Cortex of kidney (tissue), 1 donor: ENCODE measurements around the gene PANK4.

Source experiments
- DNase-seq: peaks from one replicate; lab custom pipeline; 2025; lab: John Stamatoyannopoulos, UW

The PANK4 gene

DNA sequence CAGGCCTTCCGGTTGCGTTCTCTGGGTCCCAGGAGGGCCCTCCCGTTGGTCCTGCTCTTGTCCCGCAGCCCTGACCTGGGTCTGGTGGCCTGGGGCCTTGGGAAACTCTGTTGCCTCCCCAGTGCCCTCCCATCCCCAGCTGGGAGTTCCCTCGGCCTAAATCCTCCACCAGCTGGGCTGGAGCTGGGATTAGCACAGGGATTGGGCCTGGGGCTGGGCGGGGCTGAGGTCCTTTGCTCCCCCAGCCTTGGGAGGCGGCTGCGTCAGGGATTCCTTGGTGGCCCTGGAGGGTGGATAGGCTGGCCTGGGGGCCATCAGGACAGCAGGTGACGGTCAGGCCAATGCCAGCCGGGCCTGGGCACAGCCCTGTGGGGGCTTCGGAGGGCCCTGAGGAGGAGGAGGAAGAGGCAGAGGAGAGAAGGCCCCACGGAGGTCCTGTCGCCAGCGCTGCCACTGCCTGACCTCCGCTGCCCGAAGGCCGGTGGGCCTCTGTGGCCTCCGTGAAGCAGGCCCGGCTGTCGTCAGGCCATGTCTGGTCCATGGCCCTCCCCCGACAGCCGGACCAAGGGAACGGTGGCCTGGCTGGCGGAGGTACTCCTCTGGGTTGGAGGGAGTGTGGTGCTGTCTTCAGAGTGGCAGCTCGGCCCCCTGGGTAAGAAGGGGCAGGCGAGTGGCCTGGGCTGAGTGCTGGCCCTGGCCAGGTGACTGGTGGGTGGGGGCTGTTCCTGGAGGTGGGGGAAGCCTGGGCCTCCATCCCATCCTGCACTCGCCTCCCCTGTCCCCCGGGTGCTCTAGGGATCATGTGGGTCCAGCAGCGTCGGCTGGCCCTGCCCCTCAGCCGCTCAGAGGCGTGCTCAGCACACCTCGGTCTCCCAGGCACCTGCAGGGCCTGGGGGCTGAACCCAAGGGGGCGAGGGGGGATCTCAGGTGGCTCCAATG lies 50.1 kb downstream of the PANK4 start, which contains the start of gene PLCH2:
Gene PLCH2, plus strand, starts transcription at position 229 of the 939 bp plus-strand sequence. Its CDS starts 300 bp downstream, at position 529.
- DNase-seq: no peak

GRCh38 chr1:2475571-2475970 lies 50.8 kb downstream of the PANK4 start:
- no peak for DNase-seq

- DNase-seq: no peak
These were observed 51.4 kb downstream of the PANK4 start for GRCh38 chr1:2474933-2475371.

- no peak for DNase-seq
These were observed 52.1 kb downstream of the PANK4 start for GRCh38 chr1:2474104-2474844.

DNA sequence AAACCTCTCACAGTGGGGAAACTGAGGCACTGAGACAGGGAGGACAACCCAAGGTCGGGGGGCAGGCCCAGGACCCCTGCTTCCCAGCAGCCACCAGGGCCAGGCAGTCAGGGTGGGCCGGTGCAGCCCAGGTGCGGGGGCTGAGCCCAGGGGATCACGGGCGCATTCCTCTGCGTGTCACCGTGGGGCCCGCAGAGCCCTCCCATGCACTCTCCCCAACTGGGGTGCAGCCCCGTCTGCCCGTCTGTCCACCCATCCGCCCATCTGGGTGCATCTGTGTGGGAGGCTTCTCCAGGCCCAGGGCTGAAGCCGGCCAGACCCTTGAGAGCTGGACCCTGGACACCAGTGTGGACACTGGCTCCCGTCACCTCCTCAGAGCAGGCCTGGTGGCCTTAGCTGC lies 53.2 kb downstream of the PANK4 start:
- no peak for DNase-seq

- no peak for DNase-seq
These were observed 53.7 kb downstream of the PANK4 start for GRCh38 chr1:2472561-2473177.

- no peak for DNase-seq
These were observed 54.3 kb downstream of the PANK4 start for GRCh38 chr1:2472109-2472508.

DNA sequence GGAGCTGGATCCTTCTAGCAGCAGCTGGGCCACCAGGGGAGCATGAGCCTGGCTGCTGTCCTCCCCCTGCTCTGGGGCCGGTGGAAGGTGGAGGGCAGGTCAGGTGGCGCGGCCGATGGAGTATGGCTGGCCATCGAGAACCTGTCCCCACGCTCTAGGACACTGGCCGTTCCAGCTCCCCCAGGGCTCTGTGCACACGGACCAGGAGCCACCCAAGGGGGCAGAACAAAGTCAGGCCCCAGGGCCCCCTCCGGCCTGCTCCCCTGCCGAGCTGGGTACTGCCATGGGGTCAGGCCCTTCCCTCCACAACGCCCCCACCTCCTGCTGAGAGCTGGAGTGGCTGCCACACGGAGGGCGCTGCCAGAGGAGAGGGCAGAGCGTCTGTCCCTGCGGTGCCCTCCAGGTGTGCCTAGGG lies 54.8 kb downstream of the PANK4 start:
- DNase-seq: no peak

DNA sequence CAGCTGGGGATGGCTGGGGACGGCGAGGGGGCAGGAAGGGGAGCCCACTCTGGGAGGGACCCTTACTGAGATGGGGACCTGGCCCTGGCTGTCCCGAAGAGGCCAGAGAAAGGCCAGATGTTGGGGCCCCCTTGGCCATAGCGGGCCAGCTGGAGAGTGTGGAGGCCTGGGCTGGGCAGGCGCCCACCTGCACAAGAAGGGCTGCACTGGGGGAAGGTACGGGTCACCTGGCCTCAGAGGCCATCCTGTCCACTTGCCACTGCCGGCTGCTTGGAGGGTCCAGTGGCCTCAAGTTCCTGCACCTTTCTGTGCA lies 55.3 kb downstream of the PANK4 start:
- DNase-seq: no peak

- no peak for DNase-seq
These were observed 55.9 kb downstream of the PANK4 start for GRCh38 chr1:2470290-2471158.

DNA sequence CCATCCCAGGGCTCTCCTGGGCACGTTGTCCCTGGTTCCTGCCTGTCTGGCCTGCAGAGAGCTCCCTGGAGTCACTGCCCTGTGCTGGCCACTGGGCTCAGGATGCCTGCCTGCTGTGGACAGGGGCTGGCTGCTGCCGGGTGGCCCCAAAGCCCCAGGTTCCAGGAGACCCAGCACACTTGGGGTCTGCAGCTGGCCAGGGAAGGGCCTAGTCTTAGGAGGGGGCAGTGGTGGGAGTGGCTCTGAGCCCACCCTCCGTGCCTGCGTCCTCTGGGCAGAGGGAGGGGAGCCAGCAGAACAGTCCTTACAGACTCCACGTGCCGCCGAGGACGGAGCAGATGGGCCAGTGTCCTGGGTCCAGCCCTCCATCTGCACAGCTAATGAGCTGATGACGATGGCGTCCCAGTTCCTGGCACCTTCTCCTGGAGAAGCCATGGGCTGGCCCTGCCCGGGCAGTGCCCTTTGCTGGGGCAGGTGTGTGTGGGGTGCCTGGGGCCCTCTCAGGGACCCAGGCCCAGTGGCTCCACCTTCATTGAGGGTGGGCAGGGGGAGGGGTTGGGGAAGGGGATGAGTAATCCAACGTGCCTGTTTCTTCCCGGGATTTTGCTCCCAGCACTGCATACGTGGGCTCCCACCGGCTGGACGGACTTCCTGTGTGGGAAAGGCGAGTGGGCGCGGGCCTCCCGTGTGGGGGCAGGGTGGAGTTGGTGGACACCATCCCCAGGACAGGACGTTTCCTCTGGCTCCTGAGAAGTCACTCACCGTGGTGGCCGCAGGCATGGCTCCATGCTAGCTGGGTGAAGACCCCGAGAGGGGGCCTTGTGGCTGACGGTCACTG lies 57.1 kb downstream of the PANK4 start:
- no peak for DNase-seq

DNA sequence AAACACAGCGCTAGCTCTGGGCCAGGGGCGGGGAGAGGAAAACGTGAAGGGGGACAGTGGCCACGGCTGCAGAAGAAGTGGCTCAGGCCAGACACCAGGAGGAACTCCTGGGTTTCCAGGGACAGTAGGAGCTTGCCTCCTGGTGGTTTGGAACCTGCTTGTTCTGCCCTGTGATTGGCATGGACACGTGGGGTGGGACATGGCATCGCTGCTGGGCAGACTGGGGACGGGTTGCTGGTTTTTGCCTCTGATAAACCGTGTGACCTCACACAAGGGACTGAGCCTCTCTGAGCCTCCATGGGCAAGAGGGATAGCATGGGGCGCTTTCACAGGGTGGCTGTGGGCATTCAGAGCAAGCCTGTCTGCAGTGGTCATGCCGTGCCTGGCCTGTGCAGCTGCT lies 57.9 kb downstream of the PANK4 start:
- DNase-seq: no peak

DNA sequence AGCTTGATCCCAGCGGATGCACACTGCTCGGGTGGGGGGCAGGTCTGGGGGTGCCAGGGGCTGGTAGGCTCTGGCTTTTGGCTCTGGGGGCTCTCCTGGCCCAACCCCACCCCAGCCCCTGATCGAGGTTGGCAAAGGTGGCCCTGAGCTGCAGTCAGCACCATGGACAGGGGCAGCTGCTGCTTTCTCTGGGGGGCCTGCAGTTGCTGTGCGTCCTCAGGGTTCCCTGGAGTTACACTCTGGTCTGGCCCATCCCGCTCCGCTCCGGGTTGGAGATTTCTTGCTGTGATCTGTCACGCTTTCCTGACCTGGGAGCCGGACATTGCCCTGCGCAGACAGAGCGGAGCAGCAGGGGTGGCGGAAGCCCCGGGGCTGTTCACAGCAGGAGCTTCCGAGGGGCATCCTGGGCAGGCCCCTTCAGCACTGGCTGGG lies 58.3 kb downstream of the PANK4 start:
- no peak for DNase-seq

DNA sequence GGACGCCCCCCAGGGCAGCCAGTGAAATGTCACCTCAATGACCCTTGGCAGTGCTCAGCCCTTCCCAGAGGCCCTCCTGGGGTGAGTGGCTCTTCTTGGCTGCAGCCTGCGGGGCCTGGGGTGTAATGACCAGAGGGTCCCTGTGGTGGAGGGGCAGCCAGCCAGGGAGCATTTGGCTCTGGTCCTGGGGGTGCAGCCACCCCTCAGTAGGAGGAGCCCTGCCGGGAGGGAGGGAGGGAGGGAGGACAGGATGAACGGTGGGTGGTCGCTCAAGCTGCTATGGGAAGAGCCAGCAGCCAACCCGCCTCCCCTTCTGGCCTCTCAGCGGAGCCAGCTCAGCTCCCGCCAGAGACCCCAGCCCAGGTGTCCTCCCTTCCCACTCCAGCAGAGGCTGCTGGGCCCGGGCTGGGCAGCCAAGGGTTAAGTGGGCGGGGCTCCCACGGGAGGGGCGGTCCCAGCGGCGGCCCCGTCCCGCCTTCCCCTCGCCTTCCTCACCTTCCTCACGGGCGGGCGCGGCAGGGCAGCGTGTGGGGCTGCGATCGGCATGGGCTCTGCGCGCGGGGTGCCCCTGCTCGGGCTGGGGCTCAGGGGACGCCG lies 59.3 kb downstream of the PANK4 start:
- no peak for DNase-seq

DNA sequence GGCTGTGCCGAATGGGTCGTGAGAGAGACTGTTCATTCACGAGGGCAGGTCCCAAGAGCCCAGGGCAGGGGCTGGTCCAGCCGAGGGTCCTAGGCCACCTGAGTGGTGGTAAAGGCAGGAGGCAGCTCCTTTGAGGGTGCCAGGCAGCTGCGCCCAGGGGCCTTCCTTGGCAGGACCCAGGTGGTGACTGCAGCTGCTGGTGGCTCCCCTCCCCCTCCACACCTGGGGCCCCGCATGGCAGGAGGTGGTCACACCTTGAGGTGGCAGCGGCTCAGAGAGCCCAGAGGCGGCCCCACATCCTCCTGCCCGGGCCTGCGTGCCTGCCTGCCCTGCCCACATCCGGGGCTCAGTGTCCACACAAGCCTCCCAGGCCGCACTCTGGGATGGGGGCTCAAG lies 60.1 kb downstream of the PANK4 start:
- no peak for DNase-seq

- no peak for DNase-seq
These were observed 60.8 kb downstream of the PANK4 start for GRCh38 chr1:2465371-2466269.

GRCh38 chr1:2463396-2463795 lies 63.0 kb downstream of the PANK4 start:
- no peak for DNase-seq

GRCh38 chr1:2462819-2463218 lies 63.6 kb downstream of the PANK4 start:
- no peak for DNase-seq
